GM10847 (cell line): ENCODE results near the gene PIK3C2G.

Source experiments
- POLR2A ChIP-seq: IDR thresholded peaks from 2 replicates; pipeline ENCODE4 v1.6.1; 2011; ENCODE audit not compliant: insufficient read length; ENCODE audit errors: extremely low read depth

PIK3C2G gene, protein sequence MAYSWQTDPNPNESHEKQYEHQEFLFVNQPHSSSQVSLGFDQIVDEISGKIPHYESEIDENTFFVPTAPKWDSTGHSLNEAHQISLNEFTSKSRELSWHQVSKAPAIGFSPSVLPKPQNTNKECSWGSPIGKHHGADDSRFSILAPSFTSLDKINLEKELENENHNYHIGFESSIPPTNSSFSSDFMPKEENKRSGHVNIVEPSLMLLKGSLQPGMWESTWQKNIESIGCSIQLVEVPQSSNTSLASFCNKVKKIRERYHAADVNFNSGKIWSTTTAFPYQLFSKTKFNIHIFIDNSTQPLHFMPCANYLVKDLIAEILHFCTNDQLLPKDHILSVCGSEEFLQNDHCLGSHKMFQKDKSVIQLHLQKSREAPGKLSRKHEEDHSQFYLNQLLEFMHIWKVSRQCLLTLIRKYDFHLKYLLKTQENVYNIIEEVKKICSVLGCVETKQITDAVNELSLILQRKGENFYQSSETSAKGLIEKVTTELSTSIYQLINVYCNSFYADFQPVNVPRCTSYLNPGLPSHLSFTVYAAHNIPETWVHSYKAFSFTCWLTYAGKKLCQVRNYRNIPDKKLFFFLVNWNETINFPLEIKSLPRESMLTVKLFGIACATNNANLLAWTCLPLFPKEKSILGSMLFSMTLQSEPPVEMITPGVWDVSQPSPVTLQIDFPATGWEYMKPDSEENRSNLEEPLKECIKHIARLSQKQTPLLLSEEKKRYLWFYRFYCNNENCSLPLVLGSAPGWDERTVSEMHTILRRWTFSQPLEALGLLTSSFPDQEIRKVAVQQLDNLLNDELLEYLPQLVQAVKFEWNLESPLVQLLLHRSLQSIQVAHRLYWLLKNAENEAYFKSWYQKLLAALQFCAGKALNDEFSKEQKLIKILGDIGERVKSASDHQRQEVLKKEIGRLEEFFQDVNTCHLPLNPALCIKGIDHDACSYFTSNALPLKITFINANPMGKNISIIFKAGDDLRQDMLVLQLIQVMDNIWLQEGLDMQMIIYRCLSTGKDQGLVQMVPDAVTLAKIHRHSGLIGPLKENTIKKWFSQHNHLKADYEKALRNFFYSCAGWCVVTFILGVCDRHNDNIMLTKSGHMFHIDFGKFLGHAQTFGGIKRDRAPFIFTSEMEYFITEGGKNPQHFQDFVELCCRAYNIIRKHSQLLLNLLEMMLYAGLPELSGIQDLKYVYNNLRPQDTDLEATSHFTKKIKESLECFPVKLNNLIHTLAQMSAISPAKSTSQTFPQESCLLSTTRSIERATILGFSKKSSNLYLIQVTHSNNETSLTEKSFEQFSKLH (N-terminal part only)

GRCh38 chr12:18261273-18261672, at the start of gene PIK3C2G:
Gene PIK3C2G (plus strand): TSS chr12:18261518. CDS start chr12:18282082, 20,564 bp downstream.
- TF ChIP-seq POLR2A, result no peak

DNA sequence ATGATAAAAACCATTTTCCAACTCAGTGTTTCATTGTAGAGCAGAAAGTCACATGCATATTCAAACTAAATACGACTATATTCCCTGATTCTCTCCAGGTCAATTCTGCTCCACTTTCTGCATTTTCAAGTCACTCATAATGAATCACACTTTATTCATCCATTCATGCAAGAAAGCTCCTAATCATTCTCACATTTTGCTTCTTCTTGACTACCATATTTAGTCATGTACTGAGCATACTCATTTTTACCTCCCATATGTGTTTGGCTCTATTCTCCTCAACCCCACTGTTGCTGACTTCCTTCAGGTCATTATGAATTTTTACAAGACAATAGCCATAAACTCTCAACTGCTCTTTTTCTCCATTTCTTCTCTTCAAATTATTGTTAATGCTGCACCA, 43.4 kb upstream of the PIK3C2G start:
- TF ChIP-seq POLR2A, result no peak

- no peak for TF ChIP-seq POLR2A
Measured at GRCh38 chr12:18221726-18222125, 39.6 kb upstream of the PIK3C2G start.

DNA sequence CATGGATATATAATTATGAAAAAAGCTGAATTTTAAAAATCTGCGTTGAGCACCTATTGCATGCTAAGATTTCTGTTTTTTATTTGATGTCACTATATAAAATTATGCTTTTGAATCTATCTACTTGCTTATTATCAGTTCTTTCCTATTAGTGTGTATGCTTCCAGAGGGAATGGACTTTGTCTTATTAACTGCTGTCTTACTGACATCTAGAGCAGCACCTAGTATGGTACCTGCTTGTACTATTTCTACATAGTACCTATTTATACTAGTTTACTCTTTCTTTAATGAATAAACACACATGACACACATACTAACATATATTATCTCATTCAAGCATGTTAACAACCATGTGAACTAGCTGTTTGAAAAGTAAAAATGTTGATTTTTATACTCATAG, 38.6 kb upstream of the PIK3C2G start:
- TF ChIP-seq POLR2A, result no peak

GRCh38 chr12:18224745-18225144, 36.6 kb upstream of the PIK3C2G start:
- no peak for TF ChIP-seq POLR2A

- TF ChIP-seq POLR2A, result no peak
Measured at GRCh38 chr12:18239526-18239925, 21.8 kb upstream of the PIK3C2G start.

- no peak for TF ChIP-seq POLR2A
Measured at GRCh38 chr12:18242380-18243089, 18.8 kb upstream of the PIK3C2G start.

DNA sequence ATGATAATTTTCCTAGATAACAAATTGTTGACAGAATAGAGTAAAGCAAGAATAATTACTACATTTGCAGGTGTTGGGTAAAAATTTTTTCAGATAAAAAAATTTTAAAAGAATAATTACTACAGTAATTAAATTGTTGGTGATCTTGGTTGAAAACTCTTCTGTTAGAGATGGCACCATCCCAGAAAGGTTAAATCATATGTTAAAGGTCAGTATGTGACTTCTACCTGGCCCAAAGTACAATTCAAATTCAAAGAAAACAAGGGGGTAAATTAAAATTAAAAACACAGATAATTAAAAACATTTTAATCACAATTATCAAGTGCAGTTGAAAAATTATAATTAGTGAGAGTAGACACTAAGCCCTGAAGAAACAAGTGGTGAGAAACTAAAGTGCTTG, 18.1 kb upstream of the PIK3C2G start:
- no peak for TF ChIP-seq POLR2A

DNA sequence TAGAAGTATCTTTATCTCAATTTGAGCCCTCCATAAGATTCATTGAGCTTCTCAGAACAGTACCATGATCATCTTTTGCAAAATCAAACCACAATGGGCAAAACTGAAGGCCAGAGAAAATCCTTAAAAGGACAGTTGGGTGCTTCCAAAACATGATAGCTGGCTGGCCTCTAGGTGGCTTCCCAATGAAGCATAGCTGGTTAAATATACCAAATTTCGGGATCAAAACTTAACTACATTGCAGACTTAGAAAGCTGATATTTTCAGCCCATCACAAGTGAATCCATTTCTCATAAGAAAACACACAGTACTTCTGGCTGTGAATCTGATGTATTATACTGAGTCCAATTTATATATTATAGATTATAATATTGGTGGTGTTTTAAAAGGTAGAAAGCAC, 15.3 kb upstream of the PIK3C2G start:
- TF ChIP-seq POLR2A, result no peak

DNA sequence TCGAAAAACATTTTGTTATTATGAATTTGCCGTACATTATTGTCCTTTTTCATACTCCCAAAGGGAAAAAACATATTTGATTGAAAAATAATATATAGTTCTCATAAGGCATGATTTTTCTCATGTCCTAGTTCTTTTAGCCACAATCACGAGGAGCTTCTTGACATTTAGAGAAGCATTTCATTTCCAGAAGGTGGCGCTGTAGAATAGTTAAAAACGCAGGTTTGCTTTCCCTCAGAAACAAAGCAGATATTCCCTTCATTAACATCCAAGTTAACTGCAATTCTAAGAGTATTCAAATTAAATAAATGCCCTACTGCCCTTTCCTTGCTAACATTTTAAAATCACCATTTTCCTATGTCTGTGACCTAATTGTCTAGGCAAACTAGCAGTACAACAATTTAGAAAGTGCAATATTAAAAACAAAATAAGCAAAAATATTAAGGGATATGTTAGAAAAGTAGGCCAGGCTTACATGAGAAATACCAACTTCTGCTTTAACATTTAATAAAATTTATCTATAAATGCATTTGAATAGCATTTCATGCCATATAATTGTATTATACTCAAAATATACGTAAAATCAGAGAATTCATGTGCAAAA, 10.9 kb upstream of the PIK3C2G start:
- no peak for TF ChIP-seq POLR2A

DNA sequence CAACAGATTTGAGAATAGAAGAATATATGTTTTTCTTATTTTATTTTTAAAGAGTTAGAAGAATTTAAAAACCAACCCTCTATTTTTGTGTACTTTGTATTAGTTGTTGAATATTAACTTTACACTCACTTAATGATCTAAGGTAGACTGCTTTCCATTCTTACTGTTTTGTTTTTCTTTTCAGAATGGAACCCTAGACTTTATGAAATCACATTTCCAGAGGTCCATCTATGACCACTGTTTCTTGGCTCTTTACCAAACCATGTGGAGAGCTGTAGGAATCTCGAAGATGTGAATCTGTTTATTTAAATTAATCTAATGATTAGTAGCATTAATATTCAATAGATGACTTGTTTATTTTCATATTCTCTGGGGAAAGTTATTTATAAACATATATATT, 7.2 kb upstream of the PIK3C2G start:
- no peak for TF ChIP-seq POLR2A

DNA sequence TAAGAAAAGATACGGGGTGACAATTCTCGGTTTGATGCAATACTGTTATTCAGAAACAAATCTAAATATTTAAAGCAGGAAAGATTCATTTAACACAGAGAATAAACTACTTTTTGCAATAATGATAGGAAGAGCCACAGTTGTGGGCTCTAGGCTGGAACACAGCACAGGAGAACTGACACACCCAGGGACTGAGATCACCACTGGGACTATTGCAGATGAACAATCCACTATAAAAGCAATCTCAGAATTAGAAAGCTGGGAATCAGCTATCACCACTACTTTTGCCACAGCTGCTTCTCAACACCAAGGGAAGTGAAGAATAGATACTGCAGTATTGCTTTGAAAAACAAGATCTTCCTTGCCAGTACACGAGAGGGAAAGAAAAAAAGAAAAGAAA, 4.1 kb upstream of the PIK3C2G start:
- TF ChIP-seq POLR2A, result no peak

GRCh38 chr12:18258929-18259328, 2.4 kb upstream of the PIK3C2G start:
- TF ChIP-seq POLR2A, result no peak
